ENCODE data around the gene TBC1D9B. TPM values are rescaled to one million over a fixed set of nuclear protein-coding genes. Genes with fewer than 3 reads are reported as not detected.

The TBC1D9B gene
- total and polyA plus RNA-seq, 2 experiments from 2014 or later, result 55.7 to 78.8 TPM

DNA sequence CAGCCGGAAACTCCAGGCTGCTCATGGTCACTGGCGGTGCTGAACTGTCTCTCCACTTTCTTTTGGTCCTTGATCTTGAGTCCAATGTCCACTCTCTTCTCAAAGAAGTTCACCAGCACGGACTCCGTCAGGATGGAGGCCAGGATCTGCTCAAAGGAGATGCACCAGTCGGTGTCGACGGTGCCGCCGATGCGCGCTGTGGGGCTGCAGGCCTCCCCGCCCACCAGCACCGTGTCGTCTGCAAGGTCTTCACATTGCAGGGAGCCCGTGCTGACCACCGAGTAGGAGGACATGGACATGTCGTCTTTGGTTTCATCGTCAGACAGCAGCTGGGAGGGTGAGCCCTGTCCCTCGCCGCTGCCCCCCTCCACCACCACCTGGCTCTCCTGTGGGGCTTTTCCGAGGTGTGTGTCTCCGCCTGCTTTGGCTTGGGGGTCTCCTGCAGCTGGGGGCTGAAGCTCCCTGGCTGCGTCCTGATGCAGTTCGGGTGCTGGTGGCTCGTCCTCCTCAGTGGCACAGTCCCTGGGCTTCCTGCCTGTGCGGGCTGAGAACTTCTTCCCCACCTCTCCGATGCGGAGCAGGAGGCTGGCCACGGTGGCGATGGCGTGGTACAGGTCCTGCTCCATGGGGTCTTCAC lies 44.1 kb downstream of the TBC1D9B start:
- H3K9me2 ChIP-seq (ENCODE audit: insufficient read depth), result no peaks in the 10 kb centered on the region
- H4K20me1 ChIP-seq (ENCODE audit: insufficient read depth), result no peaks in the 10 kb centered on the region
- H3K9me3 ChIP-seq (ENCODE audit: low read depth), result no peaks in the 10 kb centered on the region
- H3K27ac ChIP-seq, result no peak overlapping the region
- H3K9ac ChIP-seq, result no peak overlapping the region
- no peak overlapping the region for H3K4me3 ChIP-seq
- no peak overlapping the region for H2AFZ ChIP-seq
- TF ChIP-seq EZH2 (IDR thresholded peaks at IDR 0.05; ENCODE audit: insufficient read depth, poor library complexity, severe bottlenecking) (no peak), EZH2phosphoT487 (IDR thresholded peaks at IDR 0.05; ENCODE audit: insufficient read depth, low read depth) (no peak)
- H3K36me3 ChIP-seq (ENCODE audit: low read depth), result peaks cover 1% of the 10 kb centered on the region; the same call in 1 of the 2 replicates
- no peak for DNase-seq
- H3K79me2 ChIP-seq (ENCODE audit: insufficient read depth), result no peaks in the 10 kb centered on the region
- H3K27me3 ChIP-seq (replicated peaks; ENCODE audit: insufficient read depth), result no peaks in the 10 kb centered on the region
- in situ Hi-C loops (cut with MboI), result no loop called here
- H3K4me2 ChIP-seq (ENCODE audit: unreplicated experiment), result no peak overlapping the region
- H3K4me1 ChIP-seq (ENCODE audit: insufficient read depth), result peaks cover 9% of the 10 kb centered on the region; the same call in 1 of the 2 replicates
- 97 to 98% methylated on average over 31 of the region's 31 CpGs for WGBS, 2 experiments (ENCODE audit: low coverage in 1 of 2, low lambda C conversion rate in 2 of 2, missing lambda C conversion rate in 2 of 2)
- peaks cover 29% of the 10 kb centered on the region for H3F3A ChIP-seq (ENCODE audit: insufficient read depth)

DNA sequence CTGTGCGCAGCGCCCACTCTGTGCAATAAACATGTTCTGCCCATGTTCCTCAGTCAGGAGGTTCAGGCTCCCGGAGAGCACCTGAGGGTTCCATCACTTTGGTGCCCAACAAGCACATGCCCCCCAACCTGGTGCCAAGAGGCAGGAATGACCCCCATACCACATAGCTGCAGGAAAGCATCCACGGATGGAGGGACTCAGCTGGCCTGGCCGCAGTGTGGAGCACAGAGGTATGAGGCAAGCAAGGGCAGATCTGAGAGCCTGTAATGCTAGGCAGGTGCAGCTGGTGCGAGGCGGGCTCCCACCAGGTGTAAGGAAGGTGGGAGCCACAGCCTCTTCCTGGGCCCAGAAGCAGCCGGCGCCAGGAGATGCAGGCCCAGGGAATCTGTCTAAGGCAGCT lies 44.8 kb downstream of the TBC1D9B start:
- Histone ChIP-seq H2AFZ (no peak overlapping the region), H3K4me1 (ENCODE audit: insufficient read depth) (peaks cover 9% of the 10 kb centered on the region; the same call in 1 of the 2 replicates), H4K20me1 (ENCODE audit: insufficient read depth) (no peaks in the 10 kb centered on the region), H3K27ac (no peak overlapping the region), H3K4me2 (ENCODE audit: unreplicated experiment) (no peak overlapping the region), H3K27me3 (replicated peaks; ENCODE audit: insufficient read depth) (no peaks in the 10 kb centered on the region), H3K9me2 (ENCODE audit: insufficient read depth) (no peaks in the 10 kb centered on the region), H3K79me2 (ENCODE audit: insufficient read depth) (peaks cover 3% of the 10 kb centered on the region), H3K4me3 (no peak overlapping the region), H3K36me3 (ENCODE audit: low read depth) (no peaks in the 10 kb centered on the region), H3K9ac (no peak overlapping the region), H3K9me3 (ENCODE audit: low read depth) (no peaks in the 10 kb centered on the region), H3F3A (ENCODE audit: insufficient read depth) (peaks cover 29% of the 10 kb centered on the region)
- in situ Hi-C loops (cut with MboI), result no loop called here
- DNase-seq, result no peak
- WGBS, 2 experiments (ENCODE audit: low coverage in 1 of 2, low lambda C conversion rate in 2 of 2, missing lambda C conversion rate in 2 of 2), result 92 to 96% methylated on average over 9 of the region's 9 CpGs
- no peak for TF ChIP-seq EZH2 (IDR thresholded peaks at IDR 0.05; ENCODE audit: insufficient read depth, poor library complexity, severe bottlenecking)
- no peak for TF ChIP-seq EZH2phosphoT487 (IDR thresholded peaks at IDR 0.05; ENCODE audit: insufficient read depth, low read depth)

DNA sequence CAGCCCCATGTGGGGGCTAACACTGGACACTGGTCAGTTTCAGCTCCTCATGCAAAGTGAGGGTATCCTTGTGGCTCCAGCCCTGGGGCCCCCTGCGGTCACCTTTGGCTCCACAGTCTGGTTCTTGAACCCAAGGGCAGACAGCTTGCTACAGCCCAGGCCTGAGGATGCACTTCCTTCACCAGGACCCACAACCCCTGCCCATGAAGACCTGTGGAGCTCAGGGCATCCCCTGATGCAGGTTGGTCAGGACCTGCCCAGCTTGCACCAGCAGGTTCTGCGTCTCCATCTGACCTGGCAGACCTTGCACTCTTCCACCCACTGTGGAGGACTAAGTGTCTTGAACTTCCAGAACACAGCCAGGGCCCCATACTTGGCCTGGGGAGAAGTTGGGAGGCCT lies 45.4 kb downstream of the TBC1D9B start:
- H2AFZ ChIP-seq, result no peak overlapping the region
- no peak overlapping the region for H3K4me3 ChIP-seq
- peaks cover 9% of the 10 kb centered on the region for H3K4me1 ChIP-seq (ENCODE audit: insufficient read depth)
- in situ Hi-C loops (cut with MboI), result no loop called here
- H3K79me2 ChIP-seq (ENCODE audit: insufficient read depth), result peaks cover 9% of the 10 kb centered on the region
- no peak overlapping the region for H3K27ac ChIP-seq
- no peaks in the 10 kb centered on the region for H3K9me2 ChIP-seq (ENCODE audit: insufficient read depth)
- no peak overlapping the region for H3K9ac ChIP-seq
- no peaks in the 10 kb centered on the region for H3K9me3 ChIP-seq (ENCODE audit: low read depth)
- no peak overlapping the region for H3K4me2 ChIP-seq (ENCODE audit: unreplicated experiment)
- TF ChIP-seq EZH2 (IDR thresholded peaks at IDR 0.05; ENCODE audit: insufficient read depth, poor library complexity, severe bottlenecking) (no peak), EZH2phosphoT487 (IDR thresholded peaks at IDR 0.05; ENCODE audit: insufficient read depth, low read depth) (no peak)
- no peaks in the 10 kb centered on the region for H4K20me1 ChIP-seq (ENCODE audit: insufficient read depth)
- 89 to 96% methylated on average over 2 of the region's 2 CpGs for WGBS, 2 experiments (ENCODE audit: low coverage in 1 of 2, low lambda C conversion rate in 2 of 2, missing lambda C conversion rate in 2 of 2)
- peaks cover 29% of the 10 kb centered on the region for H3F3A ChIP-seq (ENCODE audit: insufficient read depth)
- no peaks in the 10 kb centered on the region for H3K27me3 ChIP-seq (replicated peaks; ENCODE audit: insufficient read depth)
- DNase-seq, result no peak
- H3K36me3 ChIP-seq (ENCODE audit: low read depth), result no peaks in the 10 kb centered on the region

DNA sequence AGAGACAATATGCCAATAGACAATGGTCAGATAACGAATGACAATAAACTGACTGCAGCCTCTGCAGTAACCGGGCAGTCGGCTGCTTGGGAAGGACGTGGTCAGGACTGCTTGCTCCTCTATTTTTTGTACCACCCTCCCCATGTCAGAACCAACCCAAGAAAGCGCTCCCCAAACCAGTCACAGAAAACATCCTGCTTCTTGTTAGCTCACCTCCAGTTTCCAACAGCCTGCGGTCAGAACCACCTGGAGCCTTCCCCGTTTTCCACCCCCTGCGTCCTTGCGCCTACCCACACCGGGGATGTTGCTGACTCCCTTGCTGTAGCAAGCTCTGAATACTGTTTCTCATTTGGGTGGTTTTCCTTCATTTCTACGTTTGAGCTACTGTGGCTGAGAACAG lies 47.4 kb downstream of the TBC1D9B start:
- peak overlapping the region; percentile 65 for H3K27ac ChIP-seq
- WGBS, 2 experiments (ENCODE audit: low coverage in 1 of 2, low lambda C conversion rate in 2 of 2, missing lambda C conversion rate in 2 of 2), result 34 to 42% methylated on average over 11 of the region's 11 CpGs

More for the DNA sequence above, 47.4 kb downstream of the TBC1D9B start:
- in situ Hi-C loops (cut with MboI), result no loop called here
- Histone ChIP-seq H3K27me3 (replicated peaks; ENCODE audit: insufficient read depth) (no peaks in the 10 kb centered on the region), H3F3A (ENCODE audit: insufficient read depth) (peaks cover 29% of the 10 kb centered on the region), H3K79me2 (ENCODE audit: insufficient read depth) (peaks cover 27% of the 10 kb centered on the region), H3K4me2 (ENCODE audit: unreplicated experiment) (peak overlapping the region; percentile 80), H3K36me3 (ENCODE audit: low read depth) (no peaks in the 10 kb centered on the region), H4K20me1 (ENCODE audit: insufficient read depth) (no peaks in the 10 kb centered on the region), H3K9me3 (ENCODE audit: low read depth) (no peaks in the 10 kb centered on the region), H3K4me1 (ENCODE audit: insufficient read depth) (peaks cover 9% of the 10 kb centered on the region), H3K4me3 (peak overlapping the region; percentile 84), H2AFZ (no peak overlapping the region; the same call in 1 of the 2 replicates), H3K9me2 (ENCODE audit: insufficient read depth) (no peaks in the 10 kb centered on the region), H3K9ac (peak overlapping the region; percentile 85; the same call in 1 of the 2 replicates)
- peak; percentile 22 for DNase-seq
- no peak for TF ChIP-seq EZH2 (IDR thresholded peaks at IDR 0.05; ENCODE audit: insufficient read depth, poor library complexity, severe bottlenecking)
- TF ChIP-seq EZH2phosphoT487 (IDR thresholded peaks at IDR 0.05; ENCODE audit: insufficient read depth, low read depth), result no peak
